Measurements from ENCODE around the gene MB21D2.

Gene MB21D2

DNA sequence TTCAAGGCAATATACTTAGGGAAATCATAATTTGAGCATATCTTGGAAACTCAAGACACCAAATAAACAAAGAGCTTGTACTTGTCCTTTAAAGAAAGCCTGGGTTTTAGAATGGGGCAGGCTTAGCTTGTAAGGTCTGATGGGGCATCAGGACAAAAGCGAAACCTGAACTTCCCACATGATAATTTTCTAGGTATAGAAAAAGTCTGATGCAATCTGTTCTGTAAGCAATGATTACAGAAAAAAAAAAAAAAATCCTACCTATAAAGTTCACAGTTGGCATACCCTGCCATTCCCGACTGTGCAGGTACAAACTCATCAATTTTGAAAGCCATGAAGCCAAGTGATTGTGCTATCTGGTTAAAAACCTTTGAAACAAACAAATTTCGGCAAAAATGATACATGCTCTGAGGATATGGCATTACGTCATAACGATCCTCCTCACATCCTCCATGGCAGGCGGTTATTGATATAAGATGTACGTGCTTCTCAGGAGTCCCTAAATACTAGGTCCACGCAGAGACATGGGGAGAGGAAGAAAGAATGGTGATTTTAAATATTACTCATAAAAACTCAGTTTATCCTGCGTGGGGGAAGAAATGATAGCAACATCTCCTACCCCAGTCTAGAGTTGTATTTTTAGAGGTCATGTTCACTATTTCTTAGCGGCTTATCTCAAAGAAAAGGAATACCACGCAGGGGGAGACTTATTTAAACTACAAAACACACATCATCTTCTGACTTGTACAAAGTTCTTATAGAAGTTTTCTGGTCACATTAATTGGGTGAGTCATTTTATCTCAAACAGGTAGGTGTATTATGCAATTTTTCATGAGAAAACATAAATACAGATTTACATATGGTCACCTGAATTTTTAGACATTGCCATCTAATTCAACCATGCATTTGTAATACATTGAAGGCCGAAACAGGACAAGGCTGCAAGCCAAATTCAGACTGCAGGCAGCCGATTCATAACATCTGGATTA, 27.0 kb downstream of the MB21D2 start:
- no peak for DNase-seq (ENCODE audit: low read depth, low spot score)

DNA sequence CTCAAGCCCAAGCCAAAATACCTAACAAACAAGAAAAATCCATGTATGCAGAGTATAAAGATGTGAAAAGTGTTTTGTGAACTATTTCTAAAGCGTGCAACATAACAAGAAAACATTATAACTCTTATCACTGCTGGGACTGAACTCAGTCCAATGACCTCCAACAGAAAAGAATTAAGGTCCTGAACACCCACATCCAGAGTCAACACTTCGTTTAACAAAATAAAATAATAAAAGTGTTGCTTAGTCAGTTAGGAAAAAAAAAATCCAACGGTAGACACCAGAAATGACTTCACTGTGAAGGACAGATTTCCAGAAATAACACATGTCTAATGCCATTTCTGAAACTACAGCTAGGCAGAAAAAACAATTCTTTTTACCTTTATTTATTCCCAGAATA, 28.0 kb downstream of the MB21D2 start:
- no peak for DNase-seq (ENCODE audit: low read depth, low spot score)

DNA sequence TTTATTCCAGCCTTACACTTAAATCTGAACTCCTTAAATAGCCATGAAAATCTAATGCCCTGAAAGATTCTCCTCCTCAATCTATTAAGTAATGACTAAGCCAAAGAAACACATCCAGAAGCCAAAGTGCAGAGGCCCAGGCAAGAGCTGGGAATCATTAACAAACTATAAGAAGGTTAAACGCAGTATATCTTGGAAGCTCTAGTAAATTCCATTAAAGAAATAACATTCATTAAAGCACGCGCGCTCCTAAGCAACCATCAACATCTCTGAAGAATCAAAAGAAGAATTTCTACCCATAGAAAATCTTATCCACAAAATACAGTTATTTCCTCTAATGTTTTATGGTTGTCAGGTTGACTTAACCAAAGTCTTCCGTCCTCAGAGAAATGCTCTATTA, 29.5 kb downstream of the MB21D2 start:
- no peak for DNase-seq (ENCODE audit: low read depth, low spot score)

DNA sequence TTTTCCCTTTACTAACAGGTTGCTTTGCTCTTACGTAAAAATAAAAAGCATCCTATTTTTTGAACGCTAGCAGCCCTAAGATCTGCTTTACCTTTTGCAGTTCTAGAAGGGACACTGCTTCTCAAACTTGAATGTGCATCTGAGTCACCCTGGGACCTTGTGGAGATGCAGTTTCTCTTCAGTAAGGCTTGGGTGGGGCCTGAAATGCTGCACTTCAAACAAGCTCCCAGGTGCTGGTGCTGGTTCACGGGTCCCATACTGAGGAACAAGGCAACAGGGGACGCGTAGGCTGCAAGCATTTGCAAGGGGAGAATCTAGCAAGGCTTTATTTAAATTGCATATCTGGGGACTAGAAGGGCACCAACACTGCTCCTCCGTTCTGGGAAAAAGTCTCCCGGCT, 30.0 kb downstream of the MB21D2 start:
- peak; percentile 42 for DNase-seq (ENCODE audit: low read depth, low spot score)

DNA sequence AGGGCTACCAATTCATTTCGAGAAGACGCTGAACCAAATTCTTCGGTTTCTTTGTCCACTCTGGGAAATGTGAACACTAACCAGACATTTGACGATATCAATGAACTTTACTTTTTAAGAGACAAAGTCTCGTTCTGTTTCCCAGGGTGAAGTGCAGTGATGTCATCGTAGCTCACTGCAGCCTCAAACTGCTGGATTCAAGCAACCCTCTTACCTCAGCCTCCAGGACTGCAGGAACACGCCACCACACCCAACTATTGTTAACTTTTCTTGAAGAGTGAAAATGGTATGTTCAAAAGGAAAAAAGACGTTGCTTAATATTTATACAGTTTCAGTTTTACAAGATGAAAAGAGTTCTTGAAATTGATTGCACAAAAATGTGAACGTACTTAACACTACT, 30.6 kb downstream of the MB21D2 start:
- peak; percentile 89 for DNase-seq (ENCODE audit: low read depth, low spot score)

DNA sequence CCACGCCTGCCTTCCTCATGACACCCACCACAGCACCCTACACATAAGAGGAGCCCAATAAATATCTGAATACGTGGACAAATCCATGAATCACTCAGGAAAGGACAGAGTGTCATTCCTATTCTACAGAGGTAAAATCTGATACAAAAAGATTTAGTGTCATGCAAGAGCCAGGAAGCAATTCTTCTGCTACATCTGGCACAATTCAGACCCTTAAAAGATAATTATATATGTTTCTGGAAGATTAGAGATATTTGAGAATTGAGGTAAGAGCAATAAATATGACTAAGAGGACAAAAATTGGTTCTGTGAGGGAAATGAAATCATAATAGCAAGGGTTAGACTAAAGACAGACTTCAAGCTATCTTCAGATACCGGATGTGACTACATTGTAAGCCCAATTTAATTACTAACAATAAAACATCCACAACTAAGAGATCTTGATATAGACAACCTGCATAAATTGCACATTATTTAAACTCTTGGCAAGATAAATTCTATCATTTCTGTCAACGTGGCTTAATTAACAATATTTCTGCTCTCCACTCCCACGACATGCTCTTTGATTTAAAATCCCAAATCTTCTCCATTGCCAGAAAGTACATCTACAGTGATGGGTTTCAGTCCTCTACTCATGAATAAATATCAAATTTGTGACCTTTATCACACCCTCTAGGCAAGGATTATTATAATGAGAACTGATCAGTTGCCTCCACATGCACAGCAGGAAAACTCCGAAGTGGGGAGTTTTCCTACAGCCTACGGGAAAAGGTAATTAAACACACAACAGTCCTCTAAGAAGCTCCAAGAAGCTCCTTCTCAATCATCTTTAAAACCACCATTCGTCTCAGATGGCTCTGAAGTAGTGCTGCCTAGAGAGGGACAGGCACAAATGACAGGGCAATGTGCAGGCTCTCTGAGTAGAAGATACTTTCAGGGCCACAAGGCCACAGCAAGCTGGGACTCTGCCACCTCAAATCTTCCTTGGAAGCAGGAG, 32.6 kb downstream of the MB21D2 start:
- no peak for DNase-seq (ENCODE audit: low read depth, low spot score)

- no peak for DNase-seq (ENCODE audit: low read depth, low spot score)
These were observed 34.1 kb downstream of the MB21D2 start for GRCh38 chr3:192883512-192883911.

DNA sequence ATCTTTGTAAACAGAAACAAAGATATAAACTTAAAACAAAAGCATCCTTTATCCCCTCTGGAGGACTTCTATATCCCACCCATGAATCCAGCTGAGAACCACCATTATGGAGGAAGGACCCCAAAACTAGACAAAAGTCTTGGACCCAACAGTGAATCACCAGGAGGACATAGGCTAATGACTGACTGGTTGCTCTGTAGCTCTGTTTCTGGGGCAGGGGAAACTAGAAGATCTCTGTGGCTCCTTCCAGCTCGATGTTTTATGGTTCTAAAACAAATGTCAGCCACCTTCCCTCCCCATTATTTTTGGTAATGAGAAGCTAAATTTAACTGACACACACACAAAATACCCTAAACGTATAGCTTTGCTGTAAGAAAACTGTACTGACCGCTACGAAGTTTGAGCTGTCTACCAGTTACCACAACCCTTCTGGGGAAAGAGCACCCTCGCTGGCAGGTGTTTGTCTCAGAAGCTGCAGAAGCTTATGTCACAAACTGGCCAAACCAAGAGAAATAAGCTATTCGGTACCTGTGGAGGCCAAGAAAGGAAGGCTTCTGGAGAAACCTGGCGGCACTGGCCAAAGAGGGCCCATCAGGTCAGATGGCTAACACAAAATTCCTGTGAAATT, 36.4 kb downstream of the MB21D2 start:
- DNase-seq (ENCODE audit: low read depth, low spot score) = no peak

DNA sequence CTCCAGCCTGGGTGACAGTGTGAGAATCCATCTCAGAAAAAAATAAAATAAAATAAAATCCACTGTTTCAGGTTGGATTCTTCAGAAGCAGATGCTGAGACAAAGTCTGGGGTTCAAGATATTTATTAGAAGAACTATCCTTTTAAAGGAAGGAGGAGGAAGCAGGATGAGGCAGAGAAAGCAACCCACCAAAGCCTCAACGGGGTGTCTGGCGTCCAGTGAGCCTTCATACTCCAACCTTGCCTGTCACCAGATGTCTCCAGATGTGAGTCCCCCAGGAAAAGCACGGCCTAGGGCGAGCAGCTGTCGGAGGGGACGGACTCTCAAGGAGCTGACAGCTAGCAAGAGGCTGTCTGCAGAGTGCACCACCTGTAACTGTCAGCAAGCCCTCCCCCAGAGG, 37.3 kb downstream of the MB21D2 start:
- no peak for DNase-seq (ENCODE audit: low read depth, low spot score)

DNA sequence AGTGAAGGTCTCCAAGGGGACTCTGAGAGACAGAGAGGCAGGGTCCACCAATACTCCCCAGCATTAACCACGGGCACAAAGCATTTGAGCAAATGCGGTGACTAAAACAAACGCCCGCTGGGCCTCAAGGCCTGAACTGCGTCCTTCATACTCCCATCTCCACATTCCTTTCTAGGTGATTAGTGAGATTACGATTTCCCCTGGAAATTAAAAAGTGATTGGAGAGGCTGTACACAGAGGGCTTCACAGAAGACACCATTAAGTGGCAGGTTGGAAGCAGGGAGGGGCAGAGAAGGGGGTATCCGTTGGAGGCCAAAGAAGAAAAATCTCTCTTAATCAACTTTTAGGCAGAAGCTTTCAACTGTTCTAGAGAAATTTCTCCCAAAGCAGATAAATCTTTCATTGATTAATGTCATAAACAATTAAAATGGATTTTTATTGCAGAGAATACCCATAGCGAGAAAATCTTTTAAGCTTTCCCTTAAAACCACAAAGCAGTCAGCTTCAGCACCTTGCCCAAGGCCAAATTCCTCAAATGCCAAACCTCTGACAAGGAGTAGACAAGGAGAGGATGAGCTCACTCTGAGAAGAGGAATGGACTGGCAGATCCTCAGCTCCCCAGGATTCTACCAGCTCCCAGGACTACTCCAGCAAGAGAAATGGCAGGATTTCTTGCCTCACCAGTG, 38.2 kb downstream of the MB21D2 start:
- DNase-seq (ENCODE audit: low read depth, low spot score) = peak; percentile 96

DNA sequence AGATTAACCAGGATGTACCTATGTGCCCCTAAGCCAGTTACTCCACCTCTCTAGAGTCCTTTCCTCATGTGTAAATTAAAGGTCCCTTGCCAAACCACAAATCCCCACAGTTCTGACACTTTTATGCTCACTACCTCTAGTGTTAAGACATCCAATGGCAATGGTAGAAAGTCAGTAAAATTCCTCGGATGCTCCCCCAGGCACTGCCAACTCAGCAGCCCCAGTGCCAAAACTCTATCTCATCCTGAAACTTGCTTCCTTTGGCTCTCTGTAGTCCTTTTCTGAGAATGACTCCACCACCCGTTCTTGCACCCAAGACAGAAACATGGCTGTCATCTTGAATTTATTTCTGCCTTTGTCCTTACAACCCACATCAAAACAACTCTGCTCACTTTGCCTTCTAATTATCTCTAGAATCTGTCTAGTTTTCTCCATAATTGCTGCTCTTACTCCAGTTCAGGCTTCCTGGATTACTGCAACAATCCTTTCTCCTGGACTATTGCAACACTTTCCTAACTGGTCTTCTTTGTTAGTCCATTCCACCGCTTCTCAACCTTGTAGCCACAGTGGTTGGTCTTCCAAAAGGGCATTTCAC, 41.6 kb downstream of the MB21D2 start:
- peak; percentile 52 for DNase-seq (ENCODE audit: low read depth, low spot score)

DNA sequence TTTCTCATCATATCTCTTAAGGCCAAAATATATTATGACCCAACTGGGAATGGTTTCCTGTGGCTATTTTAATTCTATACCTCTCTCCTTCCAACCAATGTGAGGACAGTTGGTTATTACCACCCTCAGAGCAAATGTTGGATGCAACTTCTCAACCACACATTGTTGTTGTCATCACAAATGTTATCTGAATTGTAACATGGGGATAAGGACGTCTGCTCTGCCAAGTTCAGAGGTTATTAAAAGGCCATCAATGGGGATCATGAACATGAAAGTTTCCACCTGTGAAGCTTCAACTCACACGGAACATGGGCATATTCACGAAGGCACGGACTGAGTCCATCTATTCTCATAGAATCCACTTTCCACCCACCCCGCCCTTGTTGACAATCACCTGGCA, 46.8 kb downstream of the MB21D2 start:
- DNase-seq (ENCODE audit: low read depth, low spot score) = no peak

DNA sequence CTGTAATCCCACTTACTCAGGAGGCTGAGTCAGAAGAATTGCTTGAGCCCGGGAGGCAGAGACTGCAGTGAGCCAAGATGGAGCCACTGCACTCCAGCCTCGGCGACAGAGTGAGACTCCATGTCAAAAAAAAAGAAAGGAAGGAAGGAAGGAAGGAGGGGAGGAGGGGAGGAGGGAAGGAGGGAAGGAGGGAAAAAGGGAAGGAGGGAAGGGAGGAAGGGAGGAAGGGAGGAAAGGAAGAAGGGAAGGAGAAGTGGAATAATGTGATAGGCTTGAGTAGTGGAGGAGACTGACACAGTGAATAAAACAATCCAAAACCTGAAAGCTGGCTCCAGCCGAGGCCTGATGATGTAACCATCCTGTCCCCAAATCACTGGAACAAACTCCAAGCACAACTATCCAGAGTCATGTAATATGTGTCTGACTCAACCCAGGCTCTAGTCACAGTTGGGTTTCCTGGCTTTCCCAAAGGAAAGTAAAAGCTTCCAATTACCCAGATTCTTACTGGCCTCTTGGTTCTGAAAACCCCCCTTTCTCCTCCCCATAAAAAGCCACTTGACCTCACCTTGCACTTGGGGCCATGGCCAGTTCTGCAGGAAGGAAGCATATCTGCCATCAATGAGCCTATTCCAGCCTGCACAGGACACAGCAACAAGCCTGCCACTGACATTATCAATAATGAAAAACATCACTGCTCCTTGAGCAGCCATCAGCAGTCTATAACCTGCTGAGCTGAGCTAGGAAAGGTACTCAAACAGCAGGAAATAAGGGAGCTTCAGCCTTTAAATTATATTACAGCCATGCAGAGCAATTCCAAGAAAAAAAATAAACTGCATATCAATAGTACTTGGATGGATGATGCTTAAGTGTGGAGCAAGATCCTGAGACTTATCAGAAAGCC, 48.3 kb downstream of the MB21D2 start:
- DNase-seq (ENCODE audit: low read depth, low spot score) = peak; percentile 48

DNA sequence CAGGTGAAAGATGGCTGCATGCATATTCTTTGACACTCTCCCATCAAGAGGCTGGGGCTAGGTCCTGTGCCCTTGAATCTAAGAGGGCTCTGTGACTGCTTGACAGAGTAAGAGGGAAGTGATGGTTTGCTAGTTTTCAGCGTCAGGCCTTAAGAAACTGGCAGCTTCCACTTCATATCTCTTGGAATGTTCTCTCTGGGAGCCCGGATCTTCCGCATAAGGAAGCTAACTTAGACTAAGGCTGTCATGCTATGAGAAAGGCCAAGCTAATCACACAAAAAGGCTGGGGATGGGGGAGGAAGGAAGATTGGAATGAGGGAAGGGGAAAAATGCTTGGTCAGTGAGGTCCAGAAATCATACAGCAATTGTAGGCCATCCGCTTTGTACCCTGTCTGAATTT, 50.0 kb downstream of the MB21D2 start:
- DNase-seq (ENCODE audit: low read depth, low spot score) = no peak

DNA sequence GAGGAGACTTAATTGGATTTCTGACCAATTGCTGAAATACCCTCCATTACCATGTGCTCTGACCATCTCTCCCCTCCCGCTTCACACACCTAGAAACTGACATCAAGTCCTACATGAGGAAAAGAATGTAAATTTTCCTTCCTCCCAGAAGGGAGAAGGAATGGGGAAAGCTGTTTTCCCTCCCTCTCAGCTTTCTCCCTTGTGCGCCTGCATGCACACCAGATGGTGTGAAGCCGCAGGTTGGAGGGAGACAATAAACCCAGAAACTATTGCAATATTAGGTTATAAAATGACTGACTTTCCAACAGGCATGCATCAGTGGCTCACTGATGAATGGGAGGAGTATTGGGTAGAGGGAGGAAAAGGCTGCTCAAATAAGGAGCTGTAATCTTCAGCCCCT, 50.9 kb downstream of the MB21D2 start:
- no peak for DNase-seq (ENCODE audit: low read depth, low spot score)

- no peak for DNase-seq (ENCODE audit: low read depth, low spot score)
These were observed 52.7 kb downstream of the MB21D2 start for GRCh38 chr3:192864941-192865340.

DNA sequence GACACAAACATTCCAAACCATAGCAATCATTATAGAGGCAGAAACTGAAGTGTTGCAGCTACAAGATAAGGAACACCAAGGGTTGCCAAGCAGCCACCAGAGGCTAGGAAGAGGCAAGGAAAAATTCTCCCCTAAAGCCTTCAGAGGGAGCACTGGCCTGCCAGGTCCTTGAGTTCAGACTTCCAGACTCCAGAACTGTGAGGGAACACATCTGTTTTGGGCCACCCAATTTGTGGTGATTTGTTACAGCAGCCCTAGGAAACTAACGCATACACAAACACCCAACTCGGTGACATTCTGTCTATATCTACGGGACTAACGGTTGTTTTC, 54.6 kb downstream of the MB21D2 start:
- no peak for DNase-seq (ENCODE audit: low read depth, low spot score)

GRCh38 chr3:192862408-192863090, 55.1 kb downstream of the MB21D2 start:
- no peak for DNase-seq (ENCODE audit: low read depth, low spot score)

GRCh38 chr3:192861972-192862371, 55.7 kb downstream of the MB21D2 start:
- DNase-seq (ENCODE audit: low read depth, low spot score) = no peak
